Measurements from ENCODE around the gene PCDHB16.
"Not testable (repeated sequence)": the region's sequence is repeated elsewhere in the genome, so short reads cannot be mapped to it uniquely, and the experiment has no call there.

Gene PCDHB16

GRCh38 chr5:141182248-141182647, at the start of gene PCDHB16:
TSS of gene PCDHB16 (plus strand) at chr5:141182387. CDS start at chr5:141182560, 173 bp downstream.
- DNase-seq = peak; percentile 13

- peak; percentile 9 for DNase-seq
Observed at GRCh38 chr5:141135030-141135717, 47.0 kb upstream of the PCDHB16 start, which contains the start of gene PCDHB5. TSS of gene PCDHB5 (plus strand) at chr5:141135206. CDS start at chr5:141135435, 229 bp downstream.

DNA sequence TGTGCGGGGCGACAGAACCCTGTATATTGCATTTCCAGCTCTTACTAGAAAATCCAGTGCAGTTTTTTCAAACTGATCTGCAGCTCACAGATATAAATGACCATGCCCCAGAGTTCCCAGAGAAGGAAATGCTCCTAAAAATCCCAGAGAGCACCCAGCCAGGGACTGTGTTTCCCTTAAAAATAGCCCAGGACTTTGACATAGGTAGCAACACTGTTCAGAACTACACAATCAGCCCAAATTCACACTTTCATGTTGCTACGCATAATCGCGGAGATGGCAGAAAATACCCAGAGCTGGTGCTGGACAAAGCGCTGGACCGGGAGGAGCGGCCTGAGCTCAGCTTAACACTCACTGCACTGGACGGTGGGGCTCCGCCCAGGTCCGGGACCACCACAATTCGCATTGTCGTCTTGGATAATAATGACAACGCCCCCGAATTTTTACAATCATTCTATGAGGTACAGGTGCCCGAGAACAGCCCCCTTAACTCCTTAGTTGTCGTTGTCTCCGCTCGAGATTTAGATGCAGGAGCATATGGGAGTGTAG, 46.4 kb upstream of the PCDHB16 start:
- no peak for DNase-seq

DNA sequence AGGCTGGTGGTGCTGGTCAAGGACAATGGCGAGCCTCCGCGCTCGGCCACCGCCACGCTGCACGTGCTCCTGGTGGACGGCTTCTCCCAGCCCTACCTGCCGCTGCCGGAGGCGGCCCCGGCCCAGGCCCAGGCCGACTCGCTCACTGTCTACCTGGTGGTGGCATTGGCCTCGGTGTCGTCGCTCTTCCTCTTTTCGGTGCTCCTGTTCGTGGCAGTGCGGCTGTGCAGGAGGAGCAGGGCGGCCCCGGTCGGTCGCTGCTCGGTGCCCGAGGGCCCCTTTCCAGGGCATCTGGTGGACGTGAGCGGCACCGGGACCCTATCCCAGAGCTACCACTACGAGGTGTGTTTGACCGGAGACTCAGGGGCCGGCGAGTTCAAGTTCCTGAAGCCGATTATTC, 44.8 kb upstream of the PCDHB16 start:
- DNase-seq = not testable (repeated sequence)

DNA sequence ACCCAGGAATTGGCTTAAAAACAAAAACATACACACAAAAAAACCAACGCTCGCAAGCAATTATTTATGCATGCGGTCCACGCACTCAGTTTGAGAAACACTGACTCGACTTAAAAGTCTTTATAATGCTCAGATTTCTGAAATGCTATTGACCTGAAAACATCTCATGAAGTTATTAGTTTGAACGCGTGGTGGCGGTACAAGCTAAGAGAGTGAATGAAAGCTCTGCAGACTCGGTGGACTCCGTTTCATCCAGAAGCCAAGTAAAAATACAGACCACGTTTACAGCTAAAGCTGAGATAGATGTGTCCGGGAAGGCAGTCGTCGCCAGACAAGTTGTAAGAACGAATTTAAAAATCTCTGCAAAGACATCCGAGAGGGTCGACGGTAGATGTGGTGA, 32.4 kb upstream of the PCDHB16 start, which contains the start of gene PCDHB6:
Gene PCDHB6 (plus strand): TSS at position 246 of the 400 bp plus-strand sequence. CDS start 201 bp downstream, outside the sequence.
- peak; percentile 4 for DNase-seq

DNA sequence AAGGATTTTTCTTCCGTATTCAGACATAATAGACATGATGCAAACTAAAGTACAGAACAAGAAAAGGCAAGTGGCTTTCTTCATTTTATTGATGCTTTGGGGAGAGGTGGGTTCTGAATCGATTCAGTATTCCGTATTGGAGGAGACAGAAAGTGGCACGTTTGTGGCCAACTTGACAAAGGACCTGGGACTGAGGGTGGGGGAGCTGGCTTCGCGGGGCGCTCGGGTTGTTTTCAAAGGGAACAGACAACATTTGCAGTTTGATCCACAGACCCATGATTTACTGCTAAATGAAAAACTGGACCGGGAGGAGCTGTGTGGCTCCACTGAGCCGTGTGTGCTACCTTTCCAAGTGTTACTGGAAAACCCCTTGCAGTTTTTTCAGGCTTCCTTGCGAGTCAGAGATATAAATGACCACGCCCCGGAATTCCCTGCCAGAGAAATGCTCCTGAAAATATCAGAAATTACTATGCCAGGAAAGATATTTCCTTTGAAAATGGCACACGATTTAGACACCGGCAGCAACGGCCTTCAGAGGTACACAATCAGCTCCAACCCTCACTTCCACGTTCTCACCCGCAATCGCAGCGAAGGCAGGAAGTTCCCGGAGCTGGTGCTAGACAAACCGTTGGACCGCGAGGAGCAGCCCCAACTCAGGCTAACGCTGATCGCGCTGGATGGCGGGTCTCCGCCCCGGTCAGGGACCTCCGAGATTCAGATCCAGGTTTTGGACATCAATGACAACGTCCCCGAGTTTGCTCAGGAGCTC, 31.8 kb upstream of the PCDHB16 start:
- no peak for DNase-seq

- no peak for DNase-seq
Observed at GRCh38 chr5:141150993-141151325, 31.2 kb upstream of the PCDHB16 start.

GRCh38 chr5:141151632-141152031, 30.6 kb upstream of the PCDHB16 start:
- DNase-seq = not testable (repeated sequence)

DNA sequence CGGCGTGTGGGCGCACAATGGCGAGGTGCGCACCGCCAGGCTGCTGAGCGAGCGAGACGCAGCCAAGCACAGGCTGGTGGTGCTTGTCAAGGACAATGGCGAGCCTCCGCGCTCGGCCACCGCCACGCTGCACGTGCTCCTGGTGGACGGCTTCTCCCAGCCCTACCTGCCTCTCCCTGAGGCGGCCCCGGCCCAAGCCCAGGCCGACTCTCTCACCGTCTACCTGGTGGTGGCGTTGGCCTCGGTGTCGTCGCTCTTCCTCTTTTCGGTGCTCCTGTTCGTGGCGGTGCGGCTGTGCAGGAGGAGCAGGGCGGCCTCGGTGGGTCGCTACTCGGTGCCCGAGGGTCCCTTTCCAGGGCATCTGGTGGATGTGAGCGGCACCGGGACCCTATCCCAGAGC, 30.1 kb upstream of the PCDHB16 start:
- not testable (repeated sequence) for DNase-seq

GRCh38 chr5:141155540-141156374, 26.4 kb upstream of the PCDHB16 start:
- no peak for DNase-seq

DNA sequence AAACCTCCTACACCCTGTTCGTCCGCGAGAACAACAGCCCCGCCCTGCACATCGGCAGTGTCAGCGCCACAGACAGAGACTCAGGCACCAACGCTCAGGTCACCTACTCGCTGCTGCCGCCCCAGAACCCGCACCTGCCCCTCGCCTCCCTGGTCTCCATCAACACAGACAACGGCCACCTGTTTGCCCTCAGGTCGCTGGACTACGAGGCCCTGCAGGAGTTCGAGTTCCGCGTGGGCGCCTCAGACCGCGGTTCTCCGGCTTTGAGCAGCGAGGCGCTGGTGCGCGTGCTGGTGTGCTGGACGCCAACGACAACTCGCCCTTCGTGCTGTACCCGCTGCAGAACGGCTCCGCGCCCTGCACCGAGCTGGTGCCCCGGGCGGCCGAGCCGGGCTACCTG, 24.8 kb upstream of the PCDHB16 start:
- not testable (repeated sequence) for DNase-seq

DNA sequence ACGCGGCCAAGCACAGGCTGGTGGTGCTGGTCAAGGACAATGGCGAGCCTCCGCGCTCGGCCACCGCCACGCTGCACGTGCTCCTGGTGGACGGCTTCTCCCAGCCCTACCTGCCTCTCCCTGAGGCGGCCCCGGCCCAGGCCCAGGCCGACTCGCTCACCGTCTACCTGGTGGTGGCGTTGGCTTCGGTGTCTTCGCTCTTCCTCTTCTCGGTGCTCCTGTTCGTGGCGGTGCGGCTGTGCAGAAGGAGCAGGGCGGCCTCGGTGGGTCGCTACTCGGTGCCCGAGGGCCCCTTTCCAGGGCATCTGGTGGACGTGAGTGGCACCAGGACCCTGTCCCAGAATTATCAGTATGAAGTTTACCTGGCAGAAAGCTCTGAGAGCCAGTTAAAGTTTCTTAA, 24.3 kb upstream of the PCDHB16 start:
- DNase-seq = not testable (repeated sequence)

- peak; percentile 32 for DNase-seq
Observed at GRCh38 chr5:141172381-141173204, 9.6 kb upstream of the PCDHB16 start, which contains the start of gene PCDHB7. TSS of gene PCDHB7 (plus strand) at chr5:141172644. CDS start at chr5:141172836, 192 bp downstream.

DNA sequence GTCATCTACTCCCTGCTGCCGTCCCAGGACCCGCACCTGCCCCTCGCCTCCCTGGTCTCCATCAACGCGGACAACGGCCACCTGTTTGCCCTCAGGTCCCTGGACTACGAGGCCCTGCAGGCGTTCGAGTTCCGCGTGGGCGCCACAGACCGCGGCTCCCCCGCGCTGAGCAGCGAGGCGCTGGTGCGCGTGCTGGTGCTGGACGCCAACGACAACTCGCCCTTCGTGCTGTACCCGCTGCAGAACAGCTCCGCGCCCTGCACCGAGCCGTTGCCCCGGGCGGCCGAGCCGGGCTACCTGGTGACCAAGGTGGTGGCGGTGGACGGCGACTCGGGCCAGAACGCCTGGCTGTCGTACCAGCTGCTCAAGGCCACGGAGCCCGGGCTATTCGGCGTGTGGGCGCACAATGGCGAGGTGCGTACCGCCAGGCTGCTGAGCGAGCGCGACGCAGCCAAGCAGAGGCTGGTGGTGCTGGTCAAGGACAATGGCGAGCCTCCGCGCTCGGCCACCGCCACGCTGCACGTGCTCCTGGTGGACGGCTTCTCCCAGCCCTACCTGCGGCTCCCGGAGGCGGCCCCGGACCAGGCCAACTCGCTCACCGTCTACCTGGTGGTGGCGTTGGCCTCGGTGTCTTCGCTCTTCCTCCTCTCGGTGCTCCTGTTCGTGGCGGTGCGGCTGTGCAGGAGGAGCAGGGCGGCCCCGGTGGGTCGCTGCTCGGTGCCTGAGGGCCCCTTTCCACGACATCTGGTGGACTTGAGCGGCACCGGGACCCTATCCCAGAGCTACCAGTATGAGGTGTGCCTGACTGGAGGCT, 7.7 kb upstream of the PCDHB16 start:
- DNase-seq = not testable (repeated sequence)

- no peak for DNase-seq
Observed at GRCh38 chr5:141175933-141176332, 6.3 kb upstream of the PCDHB16 start.

DNA sequence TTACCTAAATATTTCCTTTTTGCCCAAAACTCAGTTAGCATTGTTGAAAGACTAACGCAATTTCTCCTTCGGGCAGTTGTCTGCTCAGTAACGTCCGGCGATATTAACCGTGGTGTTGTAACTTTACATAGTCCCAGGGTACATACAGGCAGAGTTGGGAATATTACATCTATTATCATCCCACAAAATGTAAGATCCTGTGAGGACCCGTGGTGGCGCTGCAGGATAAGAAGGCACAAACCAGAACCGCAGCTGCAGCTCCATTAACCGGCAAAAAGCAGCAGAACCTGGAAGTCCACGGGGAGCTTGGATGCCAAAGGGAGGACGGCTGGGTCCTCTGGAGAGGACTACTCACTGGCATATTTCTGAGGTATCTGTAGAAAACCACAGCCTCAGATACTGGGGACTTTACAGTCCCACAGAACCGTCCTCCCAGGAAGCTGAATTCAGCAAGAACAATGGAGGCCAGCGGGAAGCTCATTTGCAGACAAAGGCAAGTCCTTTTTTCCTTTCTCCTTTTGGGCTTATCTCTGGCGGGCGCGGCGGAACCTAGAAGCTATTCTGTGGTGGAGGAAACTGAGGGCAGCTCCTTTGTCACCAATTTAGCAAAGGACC, 4.5 kb upstream of the PCDHB16 start, which contains the start of gene PCDHB8:
Gene PCDHB8 (plus strand): TSS at position 214 of the 615 bp plus-strand sequence. CDS start 245 bp downstream, at position 459.
- DNase-seq = not testable (repeated sequence)

DNA sequence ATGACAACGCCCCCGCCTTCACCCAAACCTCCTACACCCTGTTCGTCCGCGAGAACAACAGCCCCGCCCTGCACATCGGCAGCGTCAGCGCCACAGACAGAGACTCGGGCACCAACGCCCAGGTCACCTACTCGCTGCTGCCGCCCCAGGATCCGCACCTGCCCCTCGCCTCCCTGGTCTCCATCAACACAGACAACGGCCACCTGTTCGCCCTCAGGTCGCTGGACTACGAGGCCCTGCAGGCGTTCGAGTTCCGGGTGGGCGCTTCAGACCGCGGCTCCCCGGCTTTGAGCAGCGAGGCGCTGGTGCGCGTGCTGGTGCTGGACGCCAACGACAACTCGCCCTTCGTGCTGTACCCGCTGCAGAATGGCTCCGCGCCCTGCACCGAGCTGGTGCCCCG, 2.8 kb upstream of the PCDHB16 start:
- not testable (repeated sequence) for DNase-seq

DNA sequence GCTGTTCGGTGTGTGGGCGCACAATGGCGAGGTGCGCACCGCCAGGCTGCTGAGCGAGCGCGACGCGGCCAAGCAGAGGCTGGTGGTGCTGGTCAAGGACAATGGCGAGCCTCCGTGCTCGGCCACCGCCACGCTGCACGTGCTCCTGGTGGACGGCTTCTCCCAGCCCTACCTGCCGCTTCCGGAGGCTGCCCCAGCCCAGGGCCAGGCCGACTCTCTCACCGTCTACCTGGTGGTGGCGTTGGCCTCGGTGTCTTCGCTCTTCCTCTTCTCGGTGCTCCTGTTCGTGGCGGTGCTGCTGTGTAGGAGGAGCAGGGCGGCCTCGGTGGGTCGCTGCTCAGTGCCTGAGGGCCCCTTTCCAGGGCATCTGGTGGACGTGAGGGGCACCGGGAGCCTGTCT, 2.3 kb upstream of the PCDHB16 start:
- not testable (repeated sequence) for DNase-seq

DNA sequence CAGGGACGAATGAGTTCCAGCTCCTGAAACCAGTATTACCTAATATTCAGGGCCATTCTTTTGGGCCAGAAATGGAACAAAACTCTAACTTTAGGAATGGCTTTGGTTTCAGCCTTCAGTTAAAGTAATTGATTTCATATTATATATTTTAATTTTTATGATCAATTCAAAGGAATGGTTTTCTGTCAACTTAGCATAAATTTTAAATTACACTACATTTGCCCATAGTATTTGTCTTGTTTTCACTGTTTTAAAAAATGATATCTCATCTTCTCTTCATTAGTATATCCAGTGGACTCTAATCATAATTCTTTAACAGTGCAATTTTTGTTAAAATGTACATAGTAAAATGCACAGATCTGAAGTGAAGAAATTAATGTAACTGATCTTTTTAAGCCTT, 1.9 kb upstream of the PCDHB16 start:
- DNase-seq = no peak
